T-cell (primary cell): ENCODE measurements around the gene SPSB1. TPM values are rescaled to one million over a fixed set of nuclear protein-coding genes. Genes with fewer than 3 reads are reported as not detected.

ENCODE experiments used
- ATAC-seq, 4 experiments: fragments of 200-7000 bp in 3 of 4; fragments of 150-1000 bp in 1 of 4; cut with Tn5 transposase; replicated peaks in 1 of 4; 1 replicate in 3 of 4; 2 replicates in 1 of 4; pipeline ENCODE4 v1.10.0; 2021; ENCODE audit warnings: moderate library complexity in 3 of 4, mild to moderate bottlenecking in 2 of 4, moderate number of reproducible peaks in 1 of 4
- CTCF ChIA-PET, 2 donors: fragments of 300-600 bp; sonication (Branson Sonifier 250); formaldehyde crosslinking; loops; one replicate each; lab custom pipeline; 2022; ENCODE audit warnings: antibody characterized with exemption in 2 of 2; lab: Charles Lee
- POLR2A ChIA-PET, 2 donors: fragments of 300-600 bp; sonication (Branson Sonifier 250); formaldehyde crosslinking; loops; one replicate each; lab custom pipeline; 2022; ENCODE audit warnings: antibody characterized with exemption in 2 of 2; lab: Charles Lee
- DNase-seq, 35 experiments: peaks; one replicate each; pipeline versions ENCODE4 v3.0.0 to v3.0.0-alpha.2; 2013 to 2023
- H3K27ac ChIP-seq: one replicate; pipeline ENCODE4 v1.5.1; 2013; ENCODE audit warnings: low read length
- H3K27me3 ChIP-seq, 2 experiments: replicated peaks in 1 of 2; 1 replicate in 1 of 2; 2 replicates in 1 of 2; pipeline versions ENCODE4 v1.6.1 to v1.7.0; 2013; ENCODE audit warnings: low read length in 1 of 2, mixed read lengths in 1 of 2; ENCODE audit not compliant: control insufficient read depth in 2 of 2, insufficient read depth in 2 of 2; ENCODE audit errors: extremely low read depth in 1 of 2
- H3K36me3 ChIP-seq, 2 donors: 1 replicate in 1 of 2; 2 replicates in 1 of 2; pipeline versions ENCODE4 v1.6.1 to v1.7.0; 2013; ENCODE audit warnings: low read length in 1 of 2; ENCODE audit not compliant: control insufficient read depth in 2 of 2, insufficient read depth in 1 of 2; ENCODE audit errors: extremely low read depth in 1 of 2
- H3K4me1 ChIP-seq, 2 experiments: 1 replicate in 1 of 2; 2 replicates in 1 of 2; pipeline versions ENCODE4 v1.6.1 to v1.7.0; 2013; ENCODE audit warnings: low read length in 2 of 2, mixed read lengths in 1 of 2; ENCODE audit not compliant: insufficient read depth in 2 of 2, control insufficient read depth in 1 of 2; ENCODE audit errors: extremely low read depth in 1 of 2
- H3K4me3 ChIP-seq, 2 donors: 1 replicate in 1 of 2; 2 replicates in 1 of 2; pipeline versions ENCODE4 v1.5.1 to v1.7.0; 2013; ENCODE audit warnings: mild to moderate bottlenecking in 2 of 2, low read length in 1 of 2, moderate library complexity in 1 of 2; ENCODE audit not compliant: control insufficient read depth in 1 of 2; ENCODE audit errors: extremely low read depth in 1 of 2
- H3K9me3 ChIP-seq: 2 replicates; pipeline ENCODE4 v1.7.0; 2013
- H3K27ac Mint-ChIP-seq, 2 donors: one replicate each; pipeline ENCODE4 v1.8.0; 2020 to 2021; ENCODE audit warnings: mild to moderate bottlenecking in 2 of 2, mixed read lengths in 2 of 2
- H3K27me3 Mint-ChIP-seq, 2 donors: one replicate each; pipeline ENCODE4 v1.8.0; 2021 to 2022; ENCODE audit warnings: mixed read lengths in 2 of 2
- H3K36me3 Mint-ChIP-seq: one replicate; pipeline ENCODE4 v1.8.0; 2021; ENCODE audit warnings: mixed read lengths
- H3K4me1 Mint-ChIP-seq, 3 donors: one replicate each; pipeline ENCODE4 v1.8.0; 2020 to 2022; ENCODE audit warnings: mixed read lengths in 3 of 3, mild to moderate bottlenecking in 1 of 3
- H3K4me3 Mint-ChIP-seq, 3 donors: one replicate each; pipeline ENCODE4 v1.8.0; 2020 to 2022; ENCODE audit warnings: mild to moderate bottlenecking in 3 of 3, mixed read lengths in 3 of 3, moderate library complexity in 3 of 3
- H3K9me3 Mint-ChIP-seq, 3 donors: one replicate each; pipeline ENCODE4 v1.8.0; 2020 to 2022; ENCODE audit warnings: mixed read lengths in 3 of 3
- WGBS: methylation state at CpG from one replicate; pipeline ENCODE4 v1.1.5; 2013; ENCODE audit warnings: missing lambda C conversion rate; ENCODE audit not compliant: insufficient coverage; 5-methylcytosine and 5-hydroxymethylcytosine counted together
- total RNA-seq, 35 experiments: library from RNA in 6 of 35; stranded (reverse) in 6 of 35; fragments of 120-200 nt in 1 of 35; gene quantifications; one replicate each; pipeline versions ENCODE4 v1.2.1 to v1.2.4 and lab custom pipeline; 2013 to 2026

Gene SPSB1
- total RNA-seq, 5 donors from 2014 or later (not counting 1 experiment from before 2014, with no cell fraction given), result 3.1 to 6.4 (median 5.4) TPM

DNA sequence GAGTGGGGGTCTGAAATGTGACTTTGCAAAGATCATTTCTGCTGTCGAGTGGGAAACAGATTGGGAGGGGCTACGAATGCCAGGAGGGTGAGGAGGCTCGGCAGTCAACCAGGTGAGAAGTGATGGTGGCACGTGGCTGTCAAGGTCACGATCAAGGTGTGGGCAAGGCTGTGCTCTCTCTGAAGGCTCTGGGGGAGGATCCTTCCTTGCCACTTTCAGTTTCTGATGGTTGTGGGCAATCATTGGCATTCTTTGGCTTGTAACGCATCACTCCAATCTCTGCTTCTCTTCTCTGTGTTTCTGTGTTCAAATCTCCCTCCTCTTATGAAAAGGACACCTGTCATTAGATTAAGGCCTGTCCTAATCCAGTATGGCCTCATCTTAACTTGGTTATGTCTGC is 6.1 kb upstream of the SPSB1 start:
- H3K4me3 Mint-ChIP-seq, result no peak overlapping the region
- ChIA-PET POLR2A (no interaction called here), CTCF (no interaction called here)
- no peak overlapping the region for H3K4me3 ChIP-seq
- H3K27me3 ChIP-seq, result peaks cover 0 to 8% of the 10 kb centered on the region in 2 experiments
- H3K36me3 ChIP-seq, result no peaks in the 10 kb centered on the region
- peaks cover 8 to 28% of the 10 kb centered on the region in 2 experiments for H3K4me1 ChIP-seq
- ATAC-seq, result no peak
- H3K27ac Mint-ChIP-seq, result no peak overlapping the region
- H3K9me3 Mint-ChIP-seq, result peaks cover 4 to 23% (median 7%) of the 10 kb centered on the region in 3 donors
- no peaks in the 10 kb centered on the region for H3K27me3 Mint-ChIP-seq
- DNase-seq, result no peak
- no peaks in the 10 kb centered on the region for H3K9me3 ChIP-seq
- 41% methylated on average over 5 of the region's 6 CpGs for WGBS
- H3K4me1 Mint-ChIP-seq, result peaks cover 35 to 56% (median 37%) of the 10 kb centered on the region in 3 donors
- H3K27ac ChIP-seq, result no peak overlapping the region
- peaks cover 3% of the 10 kb centered on the region for H3K36me3 Mint-ChIP-seq

DNA sequence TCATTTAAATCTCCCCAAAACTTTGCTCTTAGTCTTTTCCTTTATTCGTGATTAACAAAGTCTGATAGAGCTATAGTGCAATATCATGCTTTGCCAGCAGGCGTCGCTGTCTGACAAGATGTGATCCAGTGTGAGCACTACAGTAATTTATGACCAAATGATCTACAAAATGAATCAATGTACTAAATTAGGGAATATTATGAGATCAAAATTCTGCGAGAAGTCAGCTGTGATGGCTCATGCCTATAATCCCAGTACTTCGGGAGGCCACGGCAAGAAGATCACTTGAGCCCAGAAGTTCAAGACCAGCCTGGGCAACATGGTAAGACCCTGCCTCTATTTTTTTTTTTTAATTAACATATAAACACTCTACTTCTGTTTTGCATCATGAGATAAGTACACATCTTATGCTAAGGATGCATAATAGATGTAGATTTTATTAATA is 3.6 kb upstream of the SPSB1 start:
- no peak overlapping the region for H3K4me3 Mint-ChIP-seq
- DNase-seq, result peak; percentile 43 to 90 (median 78)
- POLR2A ChIA-PET, result interaction anchor here in 1 of 2 donors (0.6 kb wide), 1 partner anchor 93 kb away, joined by 3 read pairs; no protein-coding TSS in a partner anchor
- H3K4me1 ChIP-seq, result peaks cover 9 to 16% of the 10 kb centered on the region in 2 experiments
- H3K27ac ChIP-seq, result no peak overlapping the region
- CTCF ChIA-PET, result interaction anchor here (0.5 to 2.6 kb wide), 11 partner anchors 22 to 867 kb away, joined by 3 to 44 read pairs (median 5); no protein-coding TSS in a partner anchor
- ATAC-seq, result no peak
- no peaks in the 10 kb centered on the region for H3K27me3 Mint-ChIP-seq
- H3K9me3 Mint-ChIP-seq, result peaks cover 4 to 20% (median 7%) of the 10 kb centered on the region in 3 donors
- H3K4me3 ChIP-seq, result no peak overlapping the region
- H3K27ac Mint-ChIP-seq, result no peak overlapping the region
- H3K36me3 Mint-ChIP-seq, result peaks cover 3% of the 10 kb centered on the region
- no peaks in the 10 kb centered on the region for H3K36me3 ChIP-seq
- no peaks in the 10 kb centered on the region for H3K9me3 ChIP-seq
- peaks cover 0 to under 1% of the 10 kb centered on the region in 2 experiments for H3K27me3 ChIP-seq
- peaks cover 20 to 37% (median 21%) of the 10 kb centered on the region in 3 donors for H3K4me1 Mint-ChIP-seq
- 82% methylated on average over 3 of the region's 6 CpGs for WGBS

DNA sequence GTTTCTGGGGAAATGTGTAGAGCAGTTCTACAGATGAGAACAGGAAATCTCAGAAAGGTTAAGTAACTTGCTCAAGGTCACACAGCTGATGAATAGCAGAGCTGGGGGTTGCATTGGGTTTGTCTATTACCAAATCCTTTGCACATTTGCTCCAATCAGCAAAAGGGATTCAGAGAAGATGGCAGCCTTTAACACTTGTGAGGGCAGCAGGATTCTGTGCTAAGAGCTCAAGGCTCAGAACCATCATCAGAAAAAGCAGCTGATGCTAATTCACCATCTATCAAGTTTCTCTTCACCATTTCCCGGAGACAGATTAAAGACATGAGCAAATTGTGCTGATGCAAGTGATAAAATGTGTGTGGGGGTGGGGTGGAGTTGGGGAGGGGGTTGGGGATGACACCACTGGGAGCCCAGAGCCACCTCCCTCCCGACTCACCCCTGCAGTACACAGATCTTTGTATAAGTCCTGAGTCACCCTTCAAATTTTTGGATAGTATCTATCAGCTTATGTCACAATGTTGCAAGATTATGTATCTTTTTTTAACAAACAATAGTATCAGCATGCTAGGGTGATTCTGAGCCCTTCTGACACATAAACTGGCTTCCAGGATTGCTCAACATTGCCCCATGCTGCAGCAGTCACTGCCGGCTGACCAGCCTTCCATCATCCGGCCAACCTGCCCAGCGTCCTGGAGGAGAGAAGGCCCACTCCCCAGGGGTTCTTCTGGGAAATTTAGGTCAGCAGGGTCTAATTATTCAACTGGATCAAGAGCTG is 2.8 kb upstream of the SPSB1 start:
- 80% methylated on average over 2 of the region's 5 CpGs for WGBS
- no peak overlapping the region for H3K4me3 Mint-ChIP-seq
- peaks cover 3% of the 10 kb centered on the region for H3K36me3 Mint-ChIP-seq
- no peak overlapping the region for H3K27ac ChIP-seq
- H3K27me3 Mint-ChIP-seq, result no peaks in the 10 kb centered on the region
- H3K9me3 ChIP-seq, result no peaks in the 10 kb centered on the region
- H3K4me1 Mint-ChIP-seq, result peaks cover 12 to 30% (median 13%) of the 10 kb centered on the region in 3 donors
- H3K27ac Mint-ChIP-seq, result peak overlapping the region; percentile 64 to 66
- CTCF ChIA-PET, result interaction anchor here (0.5 to 2.6 kb wide), 12 partner anchors 17 to 651 kb away, joined by 3 to 44 read pairs (median 5); no protein-coding TSS in a partner anchor
- H3K27me3 ChIP-seq, result peaks cover 0 to 7% of the 10 kb centered on the region in 2 experiments
- H3K9me3 Mint-ChIP-seq, result peaks cover 4 to 17% (median 7%) of the 10 kb centered on the region in 3 donors
- POLR2A ChIA-PET, result interaction anchor here (0.5 to 0.6 kb wide), 3 partner anchors 13 to 1254 kb away, joined by 3 to 4 read pairs (median 4); no protein-coding TSS in a partner anchor
- H3K36me3 ChIP-seq, result no peaks in the 10 kb centered on the region
- no peak overlapping the region for H3K4me3 ChIP-seq
- no peak for ATAC-seq
- H3K4me1 ChIP-seq, result peaks cover 14 to 23% of the 10 kb centered on the region in 2 experiments
- DNase-seq, result peak in 1 of 35 experiments; percentile 18

DNA sequence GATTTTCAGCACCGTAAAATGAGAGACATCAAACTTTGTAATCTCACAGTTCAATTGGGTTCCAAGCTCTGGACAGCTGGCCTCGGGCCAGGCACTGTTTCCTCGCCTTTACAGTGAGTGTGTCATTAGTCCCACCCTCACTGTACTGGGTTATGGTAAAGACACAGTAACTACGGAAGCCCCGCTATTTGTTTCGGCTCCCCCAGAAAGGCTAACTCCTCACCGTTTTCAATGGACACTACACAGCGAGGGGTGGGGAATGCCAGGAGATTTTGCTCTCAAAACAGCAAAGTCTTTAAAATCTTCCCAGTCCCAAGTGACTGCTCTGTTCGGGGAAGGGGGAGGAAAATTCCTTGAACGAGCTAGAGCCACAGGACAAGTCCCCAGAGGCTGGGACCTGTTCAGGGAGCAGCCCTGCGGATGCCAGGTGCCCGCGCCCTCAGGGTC is 757 bp upstream of the SPSB1 start:
- ATAC-seq, result no peak
- Histone ChIP-seq H3K36me3 (no peaks in the 10 kb centered on the region), H3K4me3 (no peak overlapping the region), H3K27me3 (peaks cover 0 to 14% of the 10 kb centered on the region in 2 experiments), H3K27ac (no peak overlapping the region), H3K9me3 (no peaks in the 10 kb centered on the region), H3K4me1 (peaks cover 14 to 34% of the 10 kb centered on the region in 2 experiments)
- Mint-ChIP-seq H3K4me3 (peak overlapping the region; percentile 61 to 67 (median 62)), H3K27ac (peak overlapping the region in 1 of 2 donors; percentile 22), H3K4me1 (peaks cover 16 to 25% (median 19%) of the 10 kb centered on the region in 3 donors), H3K27me3 (no peaks in the 10 kb centered on the region), H3K9me3 (peaks cover 4 to 8% (median 7%) of the 10 kb centered on the region in 3 donors), H3K36me3 (peaks cover 3% of the 10 kb centered on the region)
- CTCF ChIA-PET, result interaction anchor here (1.1 to 1.5 kb wide), 2 partner anchors 108 to 164 kb away, joined by 3 to 4 read pairs; no protein-coding TSS in a partner anchor
- POLR2A ChIA-PET, result no interaction called here
- DNase-seq, result no peak
- WGBS, result 70% methylated on average over 5 of the region's 13 CpGs

DNA sequence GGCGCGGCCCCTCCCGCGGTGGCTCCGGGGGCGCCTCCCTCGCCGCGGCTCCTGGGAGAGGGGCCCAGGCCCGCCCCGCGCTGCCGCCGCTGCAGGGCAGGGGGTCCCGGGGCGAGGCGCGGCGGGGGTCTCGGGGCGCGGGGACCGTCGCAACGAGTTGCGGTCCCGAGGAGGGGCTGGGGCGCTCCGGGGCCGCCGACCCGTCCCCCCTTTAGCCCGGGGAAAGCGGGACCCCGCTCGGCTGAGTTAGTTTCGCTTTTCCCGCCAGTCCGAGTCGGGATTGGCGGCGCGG is 493 bp downstream of the SPSB1 start:
- CTCF ChIA-PET, result no interaction called here
- Histone ChIP-seq H3K9me3 (no peaks in the 10 kb centered on the region), H3K36me3 (no peaks in the 10 kb centered on the region), H3K4me1 (peaks cover 14 to 34% of the 10 kb centered on the region in 2 experiments), H3K4me3 (peak overlapping the region in 1 of 2 donors; percentile 67), H3K27me3 (peaks cover 0 to 14% of the 10 kb centered on the region in 2 experiments), H3K27ac (no peak overlapping the region)
- WGBS, result under 1% methylated on average over 42 of the region's 43 CpGs
- peaks cover 3% of the 10 kb centered on the region for H3K36me3 Mint-ChIP-seq
- POLR2A ChIA-PET, result no interaction called here
- no peak for DNase-seq
- H3K4me3 Mint-ChIP-seq, result no peak overlapping the region
- H3K27ac Mint-ChIP-seq, result no peak overlapping the region
- ATAC-seq, result no peak
- H3K4me1 Mint-ChIP-seq, result peaks cover 16 to 25% (median 19%) of the 10 kb centered on the region in 3 donors
- H3K27me3 Mint-ChIP-seq, result no peaks in the 10 kb centered on the region
- peaks cover 4 to 5% (median 5%) of the 10 kb centered on the region in 3 donors for H3K9me3 Mint-ChIP-seq
